Measurements from ENCODE around the gene MLST8. TPM values are rescaled to one million over a fixed set of nuclear protein-coding genes. Genes with fewer than 3 reads are reported as not detected.
"Not testable (repeated sequence)": the region's sequence is repeated elsewhere in the genome, so short reads cannot be mapped to it uniquely, and the experiment has no call there.

The MLST8 gene
- total RNA-seq, 2 experiments from 2014 or later = 32.6 to 33.7 TPM

GRCh38 chr16:2234813-2235170 lies 29.5 kb downstream of the MLST8 start:
- ChIA-PET POLR2A (no interaction called here), CTCF (no interaction called here)
- Mint-ChIP-seq H3K36me3 (ENCODE audit: low read depth) (peaks cover 9% of the 10 kb centered on the region), H3K4me3 (no peak overlapping the region), H3K9me3 (no peaks in the 10 kb centered on the region), H3K4me1 (no peaks in the 10 kb centered on the region), H3K27me3 (no peaks in the 10 kb centered on the region), H3K27ac (no peak overlapping the region)
- no peak for DNase-seq

DNA sequence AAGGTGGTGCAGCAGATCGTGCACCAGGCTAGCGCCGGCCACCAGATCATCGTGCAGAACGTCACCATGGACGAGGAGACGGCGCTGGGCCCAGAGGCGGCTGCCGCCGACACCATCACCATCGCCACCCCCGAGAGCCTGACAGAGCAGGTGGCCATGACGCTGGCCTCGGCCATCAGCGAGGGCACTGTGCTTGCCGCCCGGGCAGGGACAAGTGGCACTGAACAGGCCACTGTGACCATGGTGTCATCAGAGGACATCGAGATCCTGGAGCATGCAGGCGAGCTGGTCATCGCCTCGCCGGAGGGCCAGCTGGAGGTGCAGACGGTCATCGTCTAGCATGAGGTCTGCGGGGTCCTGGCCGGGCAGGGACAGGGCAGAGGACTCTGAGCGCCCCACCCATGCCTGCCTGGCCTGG lies 30.0 kb downstream of the MLST8 start:
- no peaks in the 10 kb centered on the region for H3K9me3 Mint-ChIP-seq
- H3K4me3 Mint-ChIP-seq = no peak overlapping the region
- no peak for DNase-seq
- H3K27me3 Mint-ChIP-seq = no peaks in the 10 kb centered on the region
- no peak overlapping the region for H3K27ac Mint-ChIP-seq
- no peaks in the 10 kb centered on the region for H3K4me1 Mint-ChIP-seq
- CTCF ChIA-PET = no interaction called here
- H3K36me3 Mint-ChIP-seq (ENCODE audit: low read depth) = peaks cover 5% of the 10 kb centered on the region
- POLR2A ChIA-PET = no interaction called here

DNA sequence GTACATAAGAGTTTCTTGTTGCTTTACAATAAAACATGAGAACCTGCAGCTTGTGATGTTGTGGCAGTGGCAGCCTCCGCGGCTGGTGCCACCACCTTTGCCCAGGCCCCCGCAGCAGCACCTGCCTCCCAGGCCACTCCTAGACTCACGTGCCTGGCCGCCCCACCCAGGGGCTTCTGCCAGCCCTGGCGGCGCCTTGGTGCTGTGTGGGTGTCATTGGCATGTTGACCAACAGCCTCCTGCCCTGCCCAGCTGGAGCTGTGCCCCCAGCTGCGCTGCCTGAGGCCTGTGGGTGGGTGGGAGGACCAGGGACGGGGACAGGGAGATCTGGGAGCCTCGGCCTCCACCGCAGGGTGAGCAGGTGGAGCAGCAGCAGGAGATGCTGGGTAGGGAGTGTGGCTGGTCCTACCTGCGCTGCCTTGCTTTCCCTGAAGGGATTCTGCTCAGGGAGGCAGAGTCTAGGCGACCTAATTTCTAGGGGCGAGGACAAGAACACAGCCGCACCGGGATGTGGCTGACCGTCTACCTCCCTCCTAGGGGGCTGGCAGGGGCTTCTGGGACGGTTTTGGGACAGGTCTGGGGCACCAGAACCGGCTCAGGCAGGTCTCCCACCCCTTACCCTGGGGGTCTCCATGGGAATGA lies 30.6 kb downstream of the MLST8 start:
- ChIA-PET CTCF (no interaction called here), POLR2A (interaction anchor here (0.8 to 2.5 kb wide), 3 partner anchors 10 to 21 kb away, joined by 3 to 11 read pairs (median 7); partner anchors contain the start of genes ECI1 and PGP)
- H3K4me3 Mint-ChIP-seq = no peak overlapping the region
- no peaks in the 10 kb centered on the region for H3K9me3 Mint-ChIP-seq
- no peaks in the 10 kb centered on the region for H3K27me3 Mint-ChIP-seq
- DNase-seq = no peak
- H3K27ac Mint-ChIP-seq = no peak overlapping the region
- no peaks in the 10 kb centered on the region for H3K4me1 Mint-ChIP-seq
- H3K36me3 Mint-ChIP-seq (ENCODE audit: low read depth) = peaks cover 5% of the 10 kb centered on the region

DNA sequence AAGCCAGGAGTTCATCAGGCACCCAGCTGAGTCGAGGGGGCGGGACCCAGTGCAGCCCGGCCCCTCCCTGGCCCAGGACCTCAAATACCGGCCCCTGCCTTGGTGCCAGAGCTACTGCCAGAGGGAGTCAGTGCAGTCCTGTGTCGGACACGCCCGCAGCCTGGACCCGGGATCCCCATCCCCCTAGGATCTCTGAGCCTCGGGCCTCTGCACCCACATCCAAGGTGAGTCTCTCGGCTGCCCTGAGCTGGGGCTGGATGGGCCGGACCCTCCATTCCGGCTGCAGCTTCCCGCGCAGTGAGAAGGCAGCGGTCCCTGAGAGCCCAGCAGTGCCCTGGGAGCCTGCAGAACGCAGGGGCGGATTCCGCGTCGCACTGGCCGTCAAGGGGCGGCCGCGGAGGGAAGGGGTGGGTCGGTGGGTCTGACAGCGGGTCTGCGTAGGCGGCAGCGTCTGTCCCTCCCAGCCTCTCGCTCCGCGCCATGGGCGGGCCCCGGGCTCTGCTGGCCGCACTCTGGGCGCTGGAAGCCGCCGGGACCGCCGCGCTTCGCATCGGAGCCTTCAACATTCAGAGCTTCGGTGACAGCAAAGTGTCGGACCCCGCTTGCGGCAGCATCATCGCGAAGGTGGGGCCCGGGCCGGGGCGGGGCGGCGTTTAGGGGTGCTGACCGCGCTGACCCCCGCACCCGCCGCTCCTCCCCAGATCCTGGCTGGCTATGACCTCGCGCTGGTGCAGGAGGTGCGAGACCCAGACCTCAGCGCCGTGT lies 31.3 kb downstream of the MLST8 start, which contains the start of gene DNASE1L2:
TSS of gene DNASE1L2 (plus strand) at position 108 of the 765 bp plus-strand sequence. CDS start at position 481, 373 bp downstream.
- ChIA-PET POLR2A (interaction anchor here (0.8 to 2.5 kb wide), 3 partner anchors 11 to 22 kb away, joined by 3 to 11 read pairs (median 7); partner anchors contain the start of genes ECI1 and PGP), CTCF (no interaction called here)
- H3K4me1 Mint-ChIP-seq = no peaks in the 10 kb centered on the region
- no peaks in the 10 kb centered on the region for H3K27me3 Mint-ChIP-seq
- H3K27ac Mint-ChIP-seq = no peak within 1 kb of the TSS
- peaks cover 5% of the 10 kb centered on the region for H3K36me3 Mint-ChIP-seq (ENCODE audit: low read depth)
- no peaks in the 10 kb centered on the region for H3K9me3 Mint-ChIP-seq
- no peak for DNase-seq
- H3K4me3 Mint-ChIP-seq = no peak within 1 kb of the TSS

DNA sequence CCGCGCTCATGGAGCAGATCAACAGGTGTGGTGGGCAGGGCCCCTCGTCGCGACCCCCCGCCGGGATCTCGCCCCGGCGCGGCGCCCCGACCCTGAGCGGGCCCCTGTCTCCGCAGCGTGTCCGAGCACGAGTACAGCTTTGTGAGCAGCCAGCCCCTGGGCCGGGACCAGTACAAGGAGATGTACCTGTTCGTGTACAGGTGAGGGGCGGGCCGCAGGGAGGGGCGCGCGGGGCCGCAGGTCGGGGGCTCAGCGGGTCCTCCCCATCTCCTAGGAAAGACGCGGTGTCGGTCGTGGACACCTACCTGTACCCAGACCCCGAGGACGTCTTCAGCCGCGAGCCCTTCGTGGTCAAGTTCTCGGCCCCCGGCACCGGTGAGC lies 31.8 kb downstream of the MLST8 start:
- ChIA-PET CTCF (no interaction called here), POLR2A (interaction anchor here (1.6 to 2.5 kb wide), 2 partner anchors 15 to 23 kb away, joined by 7 to 11 read pairs; partner anchors contain the start of genes ECI1 and PGP)
- Mint-ChIP-seq H3K36me3 (ENCODE audit: low read depth) (peaks cover 2% of the 10 kb centered on the region), H3K4me1 (no peaks in the 10 kb centered on the region), H3K27me3 (no peaks in the 10 kb centered on the region), H3K4me3 (no peak overlapping the region), H3K27ac (no peak overlapping the region), H3K9me3 (no peaks in the 10 kb centered on the region)
- DNase-seq = no peak

GRCh38 chr16:2237493-2238149 lies 32.4 kb downstream of the MLST8 start:
- POLR2A ChIA-PET = interaction anchor here (1.5 to 2.5 kb wide), 2 partner anchors 14 to 82 kb away, joined by 3 to 11 read pairs; partner anchors contain the start of genes ECI1 and TRAF7
- no peak for DNase-seq
- no peaks in the 10 kb centered on the region for H3K4me1 Mint-ChIP-seq
- CTCF ChIA-PET = no interaction called here
- no peak overlapping the region for H3K27ac Mint-ChIP-seq
- no peaks in the 10 kb centered on the region for H3K27me3 Mint-ChIP-seq
- H3K9me3 Mint-ChIP-seq = no peaks in the 10 kb centered on the region
- no peak overlapping the region for H3K4me3 Mint-ChIP-seq
- H3K36me3 Mint-ChIP-seq (ENCODE audit: low read depth) = peaks cover 6% of the 10 kb centered on the region

GRCh38 chr16:2238150-2238837 lies 33.0 kb downstream of the MLST8 start:
- Mint-ChIP-seq H3K27me3 (no peaks in the 10 kb centered on the region), H3K4me1 (no peaks in the 10 kb centered on the region), H3K4me3 (no peak overlapping the region), H3K27ac (no peak overlapping the region), H3K9me3 (no peaks in the 10 kb centered on the region), H3K36me3 (ENCODE audit: low read depth) (peaks cover 6% of the 10 kb centered on the region)
- ChIA-PET CTCF (no interaction called here), POLR2A (interaction anchor here (1.2 to 2.5 kb wide), 3 partner anchors 14 to 83 kb away, joined by 3 to 11 read pairs (median 5); partner anchors contain the start of genes ECI1 and TRAF7)
- no peak for DNase-seq

DNA sequence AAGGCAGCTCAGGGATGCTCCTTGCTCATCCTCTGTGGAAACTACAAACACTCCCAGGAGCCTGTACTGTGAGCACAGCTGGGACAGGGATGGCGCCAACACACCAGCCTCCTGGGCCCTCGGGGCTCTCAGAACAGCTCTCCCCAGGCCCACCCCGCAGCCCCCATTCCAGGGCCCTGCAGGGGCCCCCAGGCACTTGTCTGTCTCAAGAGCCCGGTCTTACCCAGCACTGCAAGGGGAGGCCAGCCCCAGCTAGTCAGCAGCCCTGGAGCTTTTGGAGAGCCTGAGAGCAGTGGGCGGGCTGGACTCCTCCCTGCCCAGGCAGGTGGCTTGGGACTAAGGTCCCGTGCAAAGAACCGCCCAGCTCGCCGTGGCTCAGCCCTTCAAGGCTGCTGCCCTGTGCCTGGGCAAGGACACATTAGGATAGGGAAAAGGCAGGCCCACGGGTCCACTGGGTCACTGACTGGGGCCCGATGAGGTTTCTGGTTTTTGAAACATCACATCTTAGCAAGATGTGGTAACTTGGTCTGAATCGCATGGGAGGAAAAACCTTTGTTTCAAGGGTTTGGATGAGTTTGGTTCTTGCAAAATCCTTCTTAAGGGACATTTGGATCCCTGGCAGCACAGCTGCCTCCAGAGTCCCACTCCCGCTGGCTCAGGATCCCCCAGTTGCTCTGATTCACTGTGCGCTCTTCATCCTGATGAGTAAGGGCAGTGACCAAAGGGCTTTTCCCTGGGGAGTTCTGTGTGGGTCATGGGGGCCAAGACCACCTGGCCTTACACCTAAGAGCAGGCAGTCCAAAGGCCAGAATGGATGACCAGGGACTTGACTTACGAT lies 33.8 kb downstream of the MLST8 start:
- Mint-ChIP-seq H3K4me3 (no peak overlapping the region), H3K4me1 (no peaks in the 10 kb centered on the region), H3K9me3 (no peaks in the 10 kb centered on the region), H3K36me3 (ENCODE audit: low read depth) (peaks cover 9% of the 10 kb centered on the region), H3K27me3 (no peaks in the 10 kb centered on the region), H3K27ac (no peak overlapping the region)
- POLR2A ChIA-PET = interaction anchor here (1.2 to 1.5 kb wide), 2 partner anchors 13 to 84 kb away, joined by 3 to 5 read pairs; partner anchors contain the start of gene TRAF7
- DNase-seq = no peak
- CTCF ChIA-PET = no interaction called here

DNA sequence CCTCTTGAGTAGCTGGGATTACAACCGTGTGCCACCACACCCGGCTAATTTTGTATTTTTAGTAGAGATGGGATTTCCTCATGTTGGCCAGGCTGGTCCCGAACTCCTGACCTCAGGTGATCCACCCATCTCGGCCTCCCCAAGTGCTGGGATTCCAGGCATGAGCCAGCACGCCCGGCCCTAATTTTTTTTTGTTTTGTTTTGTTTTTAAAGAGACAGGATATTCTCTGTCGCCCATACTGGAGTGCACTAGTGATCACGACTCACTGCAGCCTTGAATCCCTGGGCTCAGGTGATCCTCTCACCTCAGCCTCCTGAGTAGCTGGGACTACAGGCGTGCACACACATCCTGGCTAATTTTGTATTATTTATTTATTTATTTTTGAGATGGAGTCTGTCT lies 35.1 kb downstream of the MLST8 start:
- H3K9me3 Mint-ChIP-seq; H3K4me3 Mint-ChIP-seq; H3K27ac Mint-ChIP-seq; POLR2A ChIA-PET; H3K36me3 Mint-ChIP-seq (ENCODE audit: low read depth); DNase-seq; H3K27me3 Mint-ChIP-seq; H3K4me1 Mint-ChIP-seq: not testable (repeated sequence)
- CTCF ChIA-PET = interaction anchor here (1.3 kb wide), 1 partner anchor 11 kb away, joined by 4 read pairs; the partner anchor contains the start of gene ECI1

- ChIA-PET CTCF (no interaction called here), POLR2A (interaction anchor here (0.6 to 1.5 kb wide), 3 partner anchors 11 to 28 kb away, joined by 3 to 5 read pairs (median 3); no protein-coding TSS in a partner anchor)
- peaks cover 13% of the 10 kb centered on the region for H3K36me3 Mint-ChIP-seq (ENCODE audit: low read depth)
- H3K4me1 Mint-ChIP-seq = no peaks in the 10 kb centered on the region
- H3K27me3 Mint-ChIP-seq = no peaks in the 10 kb centered on the region
- no peak for DNase-seq
- no peak overlapping the region for H3K4me3 Mint-ChIP-seq
- H3K9me3 Mint-ChIP-seq = no peaks in the 10 kb centered on the region
- no peak overlapping the region for H3K27ac Mint-ChIP-seq
These were observed 37.3 kb downstream of the MLST8 start for GRCh38 chr16:2242598-2242997.

DNA sequence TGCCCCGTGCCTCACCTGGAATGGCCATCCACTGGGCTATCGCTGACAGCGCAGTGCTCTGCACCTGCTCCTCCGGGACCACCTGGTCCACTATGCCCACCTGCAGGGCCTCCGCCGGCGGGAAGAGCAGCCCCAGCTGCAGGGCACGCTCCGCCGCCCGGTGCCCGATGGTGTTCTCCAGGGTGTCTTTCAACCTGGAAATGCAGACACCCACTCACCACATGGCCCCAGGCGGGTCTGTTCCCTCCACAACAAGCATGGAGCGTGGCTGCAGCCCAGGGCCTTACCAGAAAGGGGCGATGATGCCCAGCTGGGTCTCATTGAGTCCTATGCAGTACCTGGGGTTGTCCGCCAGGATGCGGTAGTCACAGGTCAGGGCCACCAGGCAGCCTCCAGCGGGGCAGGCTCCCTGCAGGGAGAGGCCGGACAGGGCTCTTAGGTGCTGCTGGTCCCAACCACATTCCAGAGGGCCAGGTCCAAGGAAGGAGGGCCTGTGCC lies 37.8 kb downstream of the MLST8 start:
- Mint-ChIP-seq H3K4me3 (no peak overlapping the region), H3K27ac (no peak overlapping the region), H3K9me3 (no peaks in the 10 kb centered on the region), H3K27me3 (no peaks in the 10 kb centered on the region), H3K4me1 (no peaks in the 10 kb centered on the region), H3K36me3 (ENCODE audit: low read depth) (peaks cover 13% of the 10 kb centered on the region)
- no peak for DNase-seq
- CTCF ChIA-PET = no interaction called here
- POLR2A ChIA-PET = interaction anchor here (0.6 to 1.5 kb wide), 2 partner anchors 26 to 28 kb away, joined by 3 to 5 read pairs; no protein-coding TSS in a partner anchor

DNA sequence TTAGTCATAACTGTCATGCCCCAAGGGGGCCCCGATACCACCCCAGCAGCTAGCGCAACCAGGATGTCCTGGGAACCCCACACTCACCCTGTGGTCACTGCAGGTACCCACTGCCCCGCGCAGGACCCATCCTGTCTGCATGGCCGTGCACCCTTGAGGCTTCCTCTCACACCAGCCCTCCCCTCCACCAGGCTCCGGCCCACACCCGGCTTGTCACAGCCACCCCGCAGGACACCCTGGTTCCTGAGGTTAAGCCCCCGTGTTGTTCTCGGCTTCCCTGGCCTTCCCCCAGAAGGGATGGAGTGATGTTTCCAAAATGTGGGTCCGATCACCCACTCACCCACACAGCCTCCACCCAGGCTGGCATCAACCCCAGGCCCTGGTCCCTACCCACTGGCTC lies 38.5 kb downstream of the MLST8 start:
- CTCF ChIA-PET = no interaction called here
- Mint-ChIP-seq H3K4me3 (no peak overlapping the region), H3K9me3 (no peaks in the 10 kb centered on the region), H3K36me3 (ENCODE audit: low read depth) (peaks cover 13% of the 10 kb centered on the region), H3K4me1 (no peaks in the 10 kb centered on the region), H3K27ac (no peak overlapping the region), H3K27me3 (no peaks in the 10 kb centered on the region)
- DNase-seq = no peak
- POLR2A ChIA-PET = no interaction called here
